ENCODE results near the gene KLRF2. TPM values are rescaled to one million over a fixed set of nuclear protein-coding genes. Genes with fewer than 3 reads are reported as not detected.
A peak's percentile ranks its signal among the peaks of the same experiment; 100 is the strongest.

Gene KLRF2
- total and polyA plus RNA-seq, 2 of the 8 experiments (the other 6 are each of a cell fraction or from before 2014, with no cell fraction given) = not detected

GRCh38 chr12:9911708-9912107 is 30.4 kb downstream of the KLRF2 start (continued):
- TF ChIP-seq CTCF (IDR thresholded peaks at IDR 0.05; ENCODE audit: control extremely low read depth in 1 of 3, insufficient read depth in 1 of 3, low read depth in 1 of 3, low read length in 3 of 3) = no peak
- peak; percentile 64; the same call in 1 of the 2 replicates for TF ChIP-seq POLR2AphosphoS5 (IDR thresholded peaks at IDR 0.05; ENCODE audit: low read depth, low read length)
